ENCODE measurements around the gene COQ10A. TPM values are rescaled to one million over a fixed set of nuclear protein-coding genes. Genes with fewer than 3 reads are reported as not detected.

COQ10A gene
- total and polyA plus RNA-seq, 2 of the 13 experiments (the other 11 are each of a cell fraction or from before 2014, with no cell fraction given), result 21.0 to 37.3 TPM

GRCh38 chr12:56223571-56224101 lies 43.1 kb upstream of the COQ10A start:
- Histone ChIP-seq H3K4me2 (ENCODE audit: low read depth, low read length) (peak overlapping the region; percentile 95), H3K36me3 (replicated peaks in 1 of 2; ENCODE audit: control insufficient read depth in 1 of 2, insufficient read depth in 2 of 2, low read length in 2 of 2) (no peaks in the 10 kb centered on the region; a peak in 1 of 5 replicates), H4K20me1 (ENCODE audit: insufficient read depth, low read length) (no peaks in the 10 kb centered on the region), H3K79me2 (ENCODE audit: insufficient read depth, low read length) (peaks cover 12% of the 10 kb centered on the region), H2AFZ (ENCODE audit: low read length) (peak overlapping the region; percentile 15), H3K4me3 (replicated peaks in 1 of 3; ENCODE audit: insufficient read depth in 1 of 3, low read depth in 2 of 3, low read length in 3 of 3) (no peak overlapping the region), H3K9ac (ENCODE audit: insufficient read depth, low read depth, low read length) (no peak overlapping the region), H3K27me3 (ENCODE audit: control insufficient read depth in 1 of 2, insufficient read depth in 2 of 2, low read length in 2 of 2) (no peaks in the 10 kb centered on the region; a peak in 1 of 5 replicates), H3K4me1 (ENCODE audit: insufficient read depth, low read length) (peaks cover 37% of the 10 kb centered on the region), H3K9me3 (ENCODE audit: low read length) (no peaks in the 10 kb centered on the region), H3K27ac (ENCODE audit: extremely low read length, insufficient read depth, low read length) (peak overlapping the region; percentile 26)
- DNase-seq (ENCODE audit: low spot score) (no peak), ATAC-seq (no peak), FAIRE-seq (no peak)
- CTCF ChIA-PET (ENCODE audit: low intra/inter-chr PET ratio, low total read pairs), result interaction anchor here (0.8 to 2.6 kb wide), 7 partner anchors 16 to 104 kb away, joined by 4 to 15 read pairs (median 4); partner anchors contain the start of gene ANKRD52
- intact Hi-C loops (cut with micrococcal nuclease; ENCODE audit: unreplicated experiment) (loop anchor here (1.0 to 5.0 kb wide), 3 partner anchors 30 to 105 kb away; partner anchors contain the start of genes ANKRD52 and ZC3H10), in situ Hi-C loops (cut with HindIII; ENCODE audit: extremely low pct_ligation_motif_present, low pct_unique_long_range_greater_than_20kb) (loop anchor here (5.0 kb wide), 1 partner anchor 34 kb away; the partner anchor contains the start of gene ANKRD52)
- WGBS (ENCODE audit: low lambda C conversion rate), result 78% methylated on average over 15 of the region's 15 CpGs
- POLR2A ChIA-PET, result interaction anchor here (3.8 kb wide), 1 partner anchor 17 kb away, joined by 34 read pairs; no protein-coding TSS in a partner anchor
- no peak for TF ChIP-seq ERF (CRISPR knock-in tag; IDR thresholded peaks at IDR 0.05)
- TF ChIP-seq PRPF4 (IDR thresholded peaks at IDR 0.05; ENCODE audit: low read depth, low read length, poor library complexity, severe bottlenecking), result peak; percentile 17
- peak; percentile 83; the same call in 1 of the 2 replicates for TF ChIP-seq ZBTB33 (CRISPR knock-in tag; IDR thresholded peaks at IDR 0.05)
- no peak for TF ChIP-seq HOXA7 (CRISPR knock-in tag; IDR thresholded peaks at IDR 0.05)
- TF ChIP-seq ETS1 (CRISPR knock-in tag; IDR thresholded peaks at IDR 0.05), result no peak
- 0 out of 2 replicates have a peak, but pooled peaks have one; percentile 31 for TF ChIP-seq ZNF224 (CRISPR knock-in tag; IDR thresholded peaks at IDR 0.05)
- TF ChIP-seq CSRNP1 (CRISPR knock-in tag; IDR thresholded peaks at IDR 0.05), result 0 out of 2 replicates have a peak, but pooled peaks have one; percentile 9
- peak; percentile 38; the same call in 1 of the 2 replicates for TF ChIP-seq ZBTB8A (CRISPR knock-in tag; IDR thresholded peaks at IDR 0.05; ENCODE audit: borderline replicate concordance, low read depth)
- TF ChIP-seq ZBTB38 (CRISPR knock-in tag; IDR thresholded peaks at IDR 0.05), result 0 out of 2 replicates have a peak, but pooled peaks have one; percentile 11
- BruUV-seq (replicated peaks), result no TSS peak

Measured in HepG2 (cell line).